ENCODE measurements around the gene MDC1.

DNA sequence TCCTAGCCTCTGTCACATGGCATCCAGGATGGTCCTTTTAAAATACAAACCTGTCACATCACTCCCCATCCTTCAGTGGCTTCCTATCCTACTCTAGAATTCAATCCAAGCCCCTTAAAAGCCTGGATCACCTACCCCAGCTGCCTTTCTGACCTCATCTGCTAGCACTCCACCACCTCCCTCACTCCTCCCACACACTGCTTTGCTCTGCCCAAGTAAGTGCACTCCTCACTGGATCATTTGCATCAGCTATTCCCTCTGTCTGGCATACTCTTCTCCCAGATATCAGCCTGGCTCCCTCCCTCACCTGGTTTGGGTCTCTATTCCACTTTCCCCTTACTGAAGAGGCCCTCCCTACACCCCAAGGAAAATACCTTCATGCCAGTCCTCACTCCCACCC lies 59.6 kb downstream of the MDC1 start:
- TF ChIP-seq, protein P1, sequence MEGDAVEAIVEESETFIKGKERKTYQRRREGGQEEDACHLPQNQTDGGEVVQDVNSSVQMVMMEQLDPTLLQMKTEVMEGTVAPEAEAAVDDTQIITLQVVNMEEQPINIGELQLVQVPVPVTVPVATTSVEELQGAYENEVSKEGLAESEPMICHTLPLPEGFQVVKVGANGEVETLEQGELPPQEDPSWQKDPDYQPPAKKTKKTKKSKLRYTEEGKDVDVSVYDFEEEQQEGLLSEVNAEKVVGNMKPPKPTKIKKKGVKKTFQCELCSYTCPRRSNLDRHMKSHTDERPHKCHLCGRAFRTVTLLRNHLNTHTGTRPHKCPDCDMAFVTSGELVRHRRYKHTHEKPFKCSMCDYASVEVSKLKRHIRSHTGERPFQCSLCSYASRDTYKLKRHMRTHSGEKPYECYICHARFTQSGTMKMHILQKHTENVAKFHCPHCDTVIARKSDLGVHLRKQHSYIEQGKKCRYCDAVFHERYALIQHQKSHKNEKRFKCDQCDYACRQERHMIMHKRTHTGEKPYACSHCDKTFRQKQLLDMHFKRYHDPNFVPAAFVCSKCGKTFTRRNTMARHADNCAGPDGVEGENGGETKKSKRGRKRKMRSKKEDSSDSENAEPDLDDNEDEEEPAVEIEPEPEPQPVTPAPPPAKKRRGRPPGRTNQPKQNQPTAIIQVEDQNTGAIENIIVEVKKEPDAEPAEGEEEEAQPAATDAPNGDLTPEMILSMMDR (IDR thresholded peaks at IDR 0.05) = no peak
- no peak for TF ChIP-seq TCF12 (IDR thresholded peaks at IDR 0.05)
- no peak for TF ChIP-seq CHD2 (IDR thresholded peaks at IDR 0.05; ENCODE audit: low read length, partially characterized antibody)
- TF ChIP-seq, protein P2, sequence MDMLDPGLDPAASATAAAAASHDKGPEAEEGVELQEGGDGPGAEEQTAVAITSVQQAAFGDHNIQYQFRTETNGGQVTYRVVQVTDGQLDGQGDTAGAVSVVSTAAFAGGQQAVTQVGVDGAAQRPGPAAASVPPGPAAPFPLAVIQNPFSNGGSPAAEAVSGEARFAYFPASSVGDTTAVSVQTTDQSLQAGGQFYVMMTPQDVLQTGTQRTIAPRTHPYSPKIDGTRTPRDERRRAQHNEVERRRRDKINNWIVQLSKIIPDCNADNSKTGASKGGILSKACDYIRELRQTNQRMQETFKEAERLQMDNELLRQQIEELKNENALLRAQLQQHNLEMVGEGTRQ (IDR thresholded peaks at IDR 0.05; ENCODE audit: borderline replicate concordance, low read depth, low read length) = no peak
- no peak for TF ChIP-seq GABPA (IDR thresholded peaks at IDR 0.05; ENCODE audit: low read depth)
- no peak for TF ChIP-seq RAD21 (IDR thresholded peaks at IDR 0.05; ENCODE audit: low read length)

All from SK-N-SH (cell line).